SK-N-SH (cell line): ENCODE data around the gene EP400.

Experiments used
- FOXJ3 ChIP-seq: sonication (generic); formaldehyde crosslinking; IDR thresholded peaks from 2 replicates; pipeline ENCODE4 v1.5.1; 2020; ENCODE audit warnings: mild to moderate bottlenecking, missing genetic modification reagents
- GABPA ChIP-seq: IDR thresholded peaks from 2 replicates; pipeline ENCODE4 v1.4.0; 2012; ENCODE audit warnings: low read depth, mild to moderate bottlenecking
- JUND ChIP-seq: IDR thresholded peaks from 2 replicates; pipeline ENCODE4 v1.4.0; 2012
- MXI1 ChIP-seq: IDR thresholded peaks from 2 replicates; pipeline ENCODE4 v1.6.1; 2012; ENCODE audit warnings: mild to moderate bottlenecking, low read depth, low read length, improper control_type of control experiment
- POLR2AphosphoS5 ChIP-seq: IDR thresholded peaks from 2 replicates; pipeline ENCODE4 v1.6.1; 2012; ENCODE audit warnings: low read depth, low read length
- RCOR1 ChIP-seq: fragments of 150-350 bp; IDR thresholded peaks from 2 replicates; pipeline ENCODE4 v1.6.1; 2017; ENCODE audit warnings: antibody characterized with exemption, low read length
- SIN3A ChIP-seq: IDR thresholded peaks from 2 replicates; pipeline ENCODE4 v1.6.1; 2012; ENCODE audit warnings: low read depth, mild to moderate bottlenecking, low read length, moderate library complexity, borderline replicate concordance
- YY1 ChIP-seq: IDR thresholded peaks from 2 replicates; pipeline ENCODE4 v1.4.0; 2012; ENCODE audit warnings: low read depth, mild to moderate bottlenecking
- TF ChIP-seq, protein P1 (sequence below): fragments of 200-600 bp; sonication (generic); IDR thresholded peaks from 2 replicates; pipeline ENCODE4 v1.6.1; 2017; ENCODE audit warnings: antibody characterized with exemption, mild to moderate bottlenecking, moderate library complexity
- TF ChIP-seq, protein P2 (sequence below): IDR thresholded peaks from 2 replicates; pipeline ENCODE4 v1.4.0; 2012; ENCODE audit warnings: low read depth

GRCh38 chr12:131911851-131912477 lies 37.8 kb upstream of the EP400 start:
- TF ChIP-seq, protein P1, sequence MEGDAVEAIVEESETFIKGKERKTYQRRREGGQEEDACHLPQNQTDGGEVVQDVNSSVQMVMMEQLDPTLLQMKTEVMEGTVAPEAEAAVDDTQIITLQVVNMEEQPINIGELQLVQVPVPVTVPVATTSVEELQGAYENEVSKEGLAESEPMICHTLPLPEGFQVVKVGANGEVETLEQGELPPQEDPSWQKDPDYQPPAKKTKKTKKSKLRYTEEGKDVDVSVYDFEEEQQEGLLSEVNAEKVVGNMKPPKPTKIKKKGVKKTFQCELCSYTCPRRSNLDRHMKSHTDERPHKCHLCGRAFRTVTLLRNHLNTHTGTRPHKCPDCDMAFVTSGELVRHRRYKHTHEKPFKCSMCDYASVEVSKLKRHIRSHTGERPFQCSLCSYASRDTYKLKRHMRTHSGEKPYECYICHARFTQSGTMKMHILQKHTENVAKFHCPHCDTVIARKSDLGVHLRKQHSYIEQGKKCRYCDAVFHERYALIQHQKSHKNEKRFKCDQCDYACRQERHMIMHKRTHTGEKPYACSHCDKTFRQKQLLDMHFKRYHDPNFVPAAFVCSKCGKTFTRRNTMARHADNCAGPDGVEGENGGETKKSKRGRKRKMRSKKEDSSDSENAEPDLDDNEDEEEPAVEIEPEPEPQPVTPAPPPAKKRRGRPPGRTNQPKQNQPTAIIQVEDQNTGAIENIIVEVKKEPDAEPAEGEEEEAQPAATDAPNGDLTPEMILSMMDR = peak; percentile 29; the same call in 1 of the 2 replicates
- TF ChIP-seq GABPA = no peak
- TF ChIP-seq, protein P2, sequence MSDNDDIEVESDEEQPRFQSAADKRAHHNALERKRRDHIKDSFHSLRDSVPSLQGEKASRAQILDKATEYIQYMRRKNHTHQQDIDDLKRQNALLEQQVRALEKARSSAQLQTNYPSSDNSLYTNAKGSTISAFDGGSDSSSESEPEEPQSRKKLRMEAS = no peak
- no peak for TF ChIP-seq FOXJ3 (CRISPR knock-in tag)
- TF ChIP-seq YY1 = no peak
- TF ChIP-seq SIN3A = no peak
- no peak for TF ChIP-seq RCOR1
- no peak for TF ChIP-seq POLR2AphosphoS5
- TF ChIP-seq MXI1 = no peak
- no peak for TF ChIP-seq JUND
